HG03066 (cell line): ENCODE results near the gene MYO7B.
"Not testable (repeated sequence)": the region's sequence is repeated elsewhere in the genome, so short reads cannot be mapped to it uniquely, and the experiment has no call there.

ENCODE experiments used
- ATAC-seq: cut with Tn5 transposase; IDR thresholded peaks from one replicate; pipeline ENCODE4 v1.9.1; 2021; ENCODE audit warnings: low read depth; ENCODE audit not compliant: unreplicated experiment

Gene MYO7B

DNA sequence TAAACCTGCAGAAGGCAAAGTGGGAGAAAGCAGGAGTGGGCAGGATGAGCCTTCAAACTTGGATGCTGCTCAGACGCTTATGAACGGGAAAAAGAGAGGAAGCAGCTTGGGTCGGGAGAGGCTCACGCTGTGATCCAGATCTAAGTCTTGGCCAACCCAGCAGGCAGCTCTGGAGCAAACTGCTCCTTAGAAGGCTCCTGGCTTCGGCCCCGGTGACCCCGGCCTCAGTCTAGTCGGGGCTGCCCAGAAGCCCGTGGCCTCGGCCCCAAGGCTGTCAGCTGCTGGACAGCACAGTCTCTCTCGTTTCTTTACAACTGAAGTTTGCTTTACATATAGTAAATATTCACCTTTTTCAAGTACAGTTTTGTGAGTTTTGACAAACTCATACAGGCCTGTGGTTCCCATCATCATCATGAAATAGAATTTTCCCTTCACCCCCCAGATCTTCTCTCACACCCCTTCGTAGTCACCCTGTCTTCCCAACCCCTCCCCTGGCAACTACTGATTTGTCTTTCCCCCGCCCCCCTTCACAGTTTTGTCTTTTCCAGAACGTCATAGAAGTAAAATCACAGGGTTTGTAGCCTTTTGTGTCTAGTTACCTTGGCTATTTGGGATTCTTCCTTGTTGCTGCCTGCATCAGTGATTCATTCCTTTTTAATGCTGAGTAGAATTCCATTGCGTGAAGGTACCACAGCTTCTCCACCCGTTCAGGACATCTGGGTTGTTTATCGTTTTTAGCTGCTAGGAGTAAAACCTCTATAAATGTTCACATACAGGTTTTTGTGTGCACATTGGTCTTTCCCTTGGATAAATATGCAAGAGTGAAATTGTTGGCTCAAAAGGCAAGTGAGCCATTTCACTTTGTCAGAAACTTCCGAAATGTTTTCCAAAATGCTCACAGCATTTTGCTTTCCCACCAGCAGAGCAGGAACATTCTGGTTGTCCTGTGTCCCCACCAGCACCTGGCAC lies 35.1 kb downstream of the MYO7B start:
- no peak for ATAC-seq

DNA sequence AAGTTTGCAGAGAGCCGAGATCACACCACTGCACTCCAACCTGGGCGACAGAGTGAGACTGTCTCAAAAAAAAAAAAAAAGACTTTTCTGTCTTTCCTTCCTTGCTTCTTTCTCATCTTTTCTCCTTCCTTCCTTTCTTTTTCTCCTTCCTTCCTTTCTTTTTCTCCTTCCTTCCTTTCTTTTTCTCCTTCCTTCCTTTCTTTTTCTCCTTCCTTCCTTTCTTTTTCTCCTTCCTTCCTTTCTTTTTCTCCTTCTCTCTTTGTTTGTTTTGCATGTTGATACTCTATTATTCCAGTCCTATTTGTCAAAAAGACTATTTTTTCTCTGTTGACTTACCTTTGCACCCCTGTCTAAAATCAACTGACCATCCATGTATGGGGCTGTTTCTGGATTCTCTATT lies 36.9 kb downstream of the MYO7B start:
- not testable (repeated sequence) for ATAC-seq

DNA sequence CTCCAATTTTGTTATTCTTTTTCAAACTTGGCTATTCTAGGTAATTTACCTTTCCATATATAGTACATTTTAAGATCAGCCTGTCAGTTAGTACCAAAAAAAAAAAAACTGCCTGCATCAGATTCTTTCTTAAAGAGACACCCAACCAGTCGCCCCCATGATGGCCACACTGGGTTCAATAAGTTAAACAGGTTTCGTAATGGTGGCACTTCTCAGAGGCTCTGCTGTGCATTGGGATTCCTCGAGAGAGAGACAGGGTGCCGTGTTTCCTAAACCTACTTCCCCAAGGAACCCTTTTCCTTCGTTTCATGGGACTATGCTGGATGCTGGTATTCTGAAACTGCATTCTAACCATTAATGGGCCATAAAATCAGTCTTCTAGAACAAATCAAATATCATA lies 37.4 kb downstream of the MYO7B start:
- ATAC-seq: no peak

DNA sequence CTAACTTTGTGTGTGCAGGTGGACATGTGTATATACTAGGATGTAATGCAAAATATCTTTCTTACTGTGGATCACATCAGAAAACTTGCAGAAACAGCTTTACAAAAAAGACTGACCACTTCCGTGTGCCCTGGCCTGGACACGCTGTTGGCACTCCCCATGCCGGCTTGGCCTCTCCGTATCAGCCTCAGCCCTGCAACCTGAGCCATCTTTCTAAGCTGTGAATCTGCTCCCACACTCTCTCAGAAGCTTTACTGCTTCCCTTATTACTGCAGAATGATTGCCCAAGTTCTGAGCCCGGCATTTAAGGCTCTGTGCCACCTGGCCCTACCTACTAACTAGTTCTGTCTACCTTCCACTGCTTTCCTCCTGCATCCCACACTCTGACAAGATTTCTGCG lies 37.8 kb downstream of the MYO7B start:
- no peak for ATAC-seq

DNA sequence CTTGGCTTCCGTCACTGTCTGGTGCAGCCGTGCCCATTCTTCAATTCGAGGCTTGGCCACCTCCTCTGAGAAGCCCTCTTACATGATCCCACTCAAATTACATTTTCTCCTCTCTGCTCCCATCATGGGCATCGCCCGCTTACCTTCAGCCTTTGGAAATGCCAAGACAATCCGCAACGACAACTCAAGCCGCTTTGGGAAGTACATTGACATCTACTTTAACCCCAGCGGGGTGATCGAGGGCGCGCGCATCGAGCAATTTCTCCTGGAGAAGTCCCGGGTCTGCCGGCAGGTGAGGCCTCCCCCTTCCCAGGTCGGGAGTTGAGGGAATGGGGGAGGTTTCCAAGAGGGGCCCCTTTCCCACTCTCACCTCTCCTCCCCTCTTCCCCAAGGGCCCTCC lies 38.3 kb downstream of the MYO7B start:
- no peak for ATAC-seq

DNA sequence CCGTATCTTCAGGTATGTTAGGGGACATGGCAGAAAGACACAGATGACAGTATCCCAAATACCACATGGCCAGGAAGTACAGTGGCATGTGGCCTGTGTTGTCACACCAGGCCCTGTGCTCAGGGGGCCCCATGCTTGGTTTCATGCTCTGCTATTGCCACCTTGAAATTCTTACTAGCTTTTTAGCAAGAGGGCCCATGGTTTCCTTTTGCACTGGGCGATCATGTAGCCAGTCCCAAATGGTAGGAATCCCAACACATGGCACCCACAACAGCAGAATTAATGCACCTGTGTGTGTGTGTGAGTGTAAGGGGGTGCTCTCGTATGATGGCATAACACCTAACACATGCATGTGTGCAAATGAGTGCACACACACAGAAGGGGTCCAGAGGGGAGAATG lies 39.2 kb downstream of the MYO7B start:
- ATAC-seq: no peak

DNA sequence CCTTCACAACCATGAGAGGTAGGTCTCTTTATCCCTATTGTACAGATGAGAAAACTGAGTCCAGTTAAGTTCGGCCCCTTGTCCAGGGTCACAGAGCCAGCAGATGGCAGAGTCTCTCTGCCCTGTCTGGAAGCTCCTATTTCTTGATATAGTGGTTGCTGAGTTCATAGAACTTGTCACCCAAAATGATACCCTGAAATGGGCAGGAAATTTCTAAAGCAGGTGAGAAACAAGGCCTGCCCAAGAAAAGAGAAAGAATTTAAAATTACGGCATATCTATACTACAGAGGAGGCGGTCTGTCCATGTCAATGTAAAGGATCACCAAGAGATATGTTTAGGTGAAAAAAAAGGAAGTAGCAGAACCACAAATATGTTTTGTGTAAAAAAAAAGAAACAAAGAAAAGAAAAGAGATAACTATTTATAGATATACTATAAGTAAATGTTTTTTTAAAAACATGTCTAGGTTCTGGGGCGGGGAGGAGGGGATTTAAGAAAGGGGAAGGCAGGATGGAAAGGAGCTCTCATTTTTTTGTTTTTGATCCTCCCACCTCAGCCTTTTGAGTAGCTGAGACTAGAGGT lies 39.8 kb downstream of the MYO7B start:
- ATAC-seq: peak; percentile 53

DNA sequence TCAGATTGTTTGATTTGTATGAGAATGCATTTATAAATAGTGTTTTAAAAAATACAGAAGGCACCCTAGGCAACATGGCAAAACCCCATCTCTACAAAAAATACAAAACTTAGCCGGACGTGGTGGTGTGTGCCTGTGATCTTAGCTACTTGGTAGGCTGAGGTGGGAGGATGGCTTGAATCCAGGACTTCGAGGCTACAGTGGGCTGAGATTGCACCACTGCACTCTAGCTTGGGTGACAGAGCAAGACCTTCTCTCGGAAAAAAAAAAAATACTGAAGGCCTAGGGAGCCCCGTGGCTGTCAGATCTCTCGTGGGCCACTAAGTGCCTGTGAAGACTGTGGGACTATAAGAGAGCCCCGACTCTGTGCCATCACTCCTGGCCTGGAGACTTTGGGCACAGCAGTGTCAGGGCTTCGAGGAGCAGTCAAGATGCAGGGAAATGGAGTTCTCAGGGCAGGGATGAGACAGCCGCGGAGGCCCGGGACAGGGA lies 40.5 kb downstream of the MYO7B start:
- no peak for ATAC-seq

DNA sequence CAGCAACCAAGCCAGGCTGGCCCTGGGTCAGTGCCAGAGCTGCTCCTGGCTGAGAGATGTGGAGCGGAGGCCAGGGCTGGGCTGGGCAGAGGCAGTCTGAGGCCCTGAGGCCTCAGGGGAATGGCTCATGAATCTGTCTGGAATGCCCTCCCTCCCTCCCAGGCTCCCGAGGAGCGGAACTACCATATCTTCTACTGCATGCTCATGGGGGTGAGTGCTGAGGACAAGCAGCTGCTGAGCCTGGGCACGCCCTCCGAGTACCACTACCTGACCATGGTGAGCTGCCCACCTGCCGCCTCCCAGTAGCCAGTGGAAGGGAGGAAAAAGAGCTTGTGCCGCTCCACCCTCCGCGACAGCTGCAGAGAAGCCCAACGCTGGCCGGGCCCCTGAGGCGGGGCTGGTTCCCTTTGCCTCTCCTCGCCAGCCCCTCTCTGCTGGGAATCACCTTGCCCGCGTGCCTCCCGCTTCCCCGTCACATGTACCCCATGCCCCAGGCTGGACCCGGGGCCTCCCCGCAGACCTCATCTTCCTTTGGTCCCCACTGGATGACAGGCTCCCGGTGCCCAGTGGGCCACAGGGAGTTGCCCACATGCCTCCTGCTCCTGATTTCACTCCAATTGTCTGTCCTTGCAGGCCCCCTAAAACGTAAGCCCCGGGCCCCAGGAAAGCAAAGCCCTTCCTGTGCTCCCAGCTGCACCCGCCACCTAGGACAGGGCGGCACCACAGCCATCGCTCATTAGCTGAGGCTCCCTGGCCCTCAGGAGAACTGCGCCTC lies 41.1 kb downstream of the MYO7B start:
- ATAC-seq: no peak

DNA sequence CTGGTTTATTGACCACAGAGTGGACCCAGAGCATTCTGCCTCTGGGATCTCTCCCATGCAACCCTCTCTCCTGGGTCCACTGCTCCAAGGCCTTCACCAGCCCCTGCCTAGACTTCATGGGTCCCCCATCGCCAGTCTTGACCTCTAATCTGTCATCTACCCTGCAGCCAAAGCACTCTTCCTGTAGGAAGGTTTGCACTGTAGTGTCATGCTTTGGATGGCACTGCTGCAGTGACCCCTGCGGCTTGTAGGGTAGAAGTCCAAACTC lies 41.7 kb downstream of the MYO7B start:
- no peak for ATAC-seq

DNA sequence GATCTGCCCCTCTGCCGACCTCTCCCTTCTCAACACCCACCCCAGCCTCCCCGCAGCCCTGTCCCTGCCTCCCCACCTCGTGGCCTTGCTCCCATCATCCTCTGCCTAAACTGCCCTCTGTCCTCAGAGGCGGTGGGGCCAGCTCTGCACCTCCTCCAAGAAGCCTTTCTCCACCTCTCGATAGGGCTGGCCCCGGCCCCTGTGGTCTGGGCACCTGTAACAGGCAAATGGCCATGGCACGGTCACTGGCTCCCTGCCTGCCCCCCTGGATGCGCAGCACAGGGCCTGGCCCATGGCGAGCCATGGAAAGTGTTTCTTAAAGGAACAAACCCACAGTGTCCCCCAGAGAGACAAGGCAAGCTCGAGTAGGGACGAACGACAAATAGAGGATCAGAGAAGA lies 42.0 kb downstream of the MYO7B start:
- ATAC-seq: no peak

DNA sequence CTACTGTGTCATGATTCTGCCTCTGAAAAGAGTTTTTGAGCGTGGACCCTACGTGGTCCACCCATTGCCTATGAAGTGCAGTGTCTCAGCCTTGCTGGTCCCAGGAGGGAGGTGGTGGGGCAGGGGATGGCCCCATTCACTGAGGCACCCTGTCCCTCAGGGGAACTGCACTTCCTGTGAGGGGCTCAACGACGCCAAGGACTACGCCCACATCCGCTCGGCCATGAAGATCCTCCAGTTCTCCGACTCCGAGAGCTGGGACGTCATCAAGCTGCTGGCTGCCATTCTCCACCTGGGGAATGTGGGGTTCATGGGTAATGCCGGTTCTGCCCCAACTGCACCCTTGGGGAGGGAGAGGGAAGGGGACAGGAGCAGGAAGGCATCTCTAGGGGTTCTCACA lies 42.5 kb downstream of the MYO7B start:
- ATAC-seq: no peak

DNA sequence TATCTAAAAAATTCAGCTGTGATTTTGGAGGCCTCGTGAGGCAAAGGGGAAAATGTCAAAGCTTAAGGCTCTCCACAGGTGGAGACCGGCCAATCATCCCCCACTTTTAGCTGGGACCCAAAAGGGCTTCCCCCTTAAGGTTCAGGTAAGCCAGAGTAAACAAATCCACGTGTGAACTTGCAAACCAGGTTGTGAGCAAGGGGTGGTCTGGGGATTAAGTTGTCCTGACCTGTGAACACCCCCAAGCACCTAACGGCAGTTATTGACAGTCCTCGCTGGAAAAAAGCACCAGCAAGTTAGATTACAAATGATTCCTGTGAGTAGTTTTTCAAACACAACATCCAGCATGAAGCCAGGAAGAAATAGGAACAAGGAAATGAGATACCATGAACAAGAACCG lies 42.9 kb downstream of the MYO7B start:
- no peak for ATAC-seq

DNA sequence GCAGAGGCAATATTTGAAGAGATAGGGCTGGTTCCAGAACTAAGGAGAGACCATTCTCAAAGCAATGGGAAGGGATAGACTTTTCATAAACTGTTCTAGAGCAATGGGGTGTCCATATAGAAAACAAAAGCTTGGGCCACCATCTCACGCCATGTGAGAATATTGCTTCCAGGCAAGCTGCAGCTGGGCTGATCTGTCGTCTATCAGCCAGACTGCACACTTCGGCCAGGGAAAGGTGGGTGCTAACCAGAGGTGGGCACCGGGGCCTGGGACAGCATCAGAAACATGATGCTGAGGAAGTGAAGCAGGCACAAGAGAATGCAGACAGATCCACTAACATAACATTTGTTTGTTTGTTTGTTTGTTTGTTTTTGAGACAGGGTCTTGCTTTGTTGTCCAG lies 43.7 kb downstream of the MYO7B start:
- no peak for ATAC-seq

DNA sequence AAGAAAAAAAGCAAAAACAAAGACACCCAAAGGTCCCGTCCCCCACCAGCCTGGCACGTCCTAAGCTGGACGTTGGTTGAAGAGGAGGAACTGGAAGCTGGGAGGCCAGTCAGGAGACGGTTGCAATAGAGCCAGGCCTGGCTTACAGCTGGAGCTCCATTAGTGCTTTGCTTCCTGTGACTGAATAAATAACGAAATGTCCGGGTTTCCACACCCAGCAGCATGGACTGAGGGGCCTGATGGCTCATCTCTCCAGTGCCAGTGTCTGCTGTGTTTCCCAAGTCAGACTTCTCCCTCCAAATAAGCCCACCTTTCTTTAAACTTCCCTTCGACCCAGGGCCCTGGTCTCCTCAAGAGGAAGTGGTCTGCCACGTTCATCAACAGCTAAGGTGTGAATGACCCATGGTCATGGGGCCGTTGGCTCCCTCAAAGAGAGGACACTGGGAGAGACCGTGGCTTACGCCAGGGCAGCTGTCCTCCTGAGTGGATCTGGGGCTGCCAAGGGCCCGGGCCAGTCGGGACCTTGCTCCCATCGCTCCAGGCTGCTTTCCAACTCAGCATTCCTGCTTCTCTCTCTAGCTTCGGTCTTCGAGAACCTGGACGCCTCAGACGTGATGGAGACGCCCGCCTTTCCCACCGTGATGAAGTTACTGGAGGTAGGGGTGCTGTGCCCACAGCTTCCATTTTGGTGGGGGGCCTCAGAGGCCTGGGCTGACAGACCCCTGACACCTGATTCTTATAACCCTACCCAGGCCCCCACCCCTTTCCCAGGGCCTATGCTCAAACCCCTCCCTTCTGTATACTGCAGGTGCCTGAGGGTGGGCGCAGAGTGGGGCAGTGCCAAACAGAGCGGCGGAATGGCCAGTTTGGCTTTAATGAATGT lies 44.9 kb downstream of the MYO7B start:
- ATAC-seq: no peak

DNA sequence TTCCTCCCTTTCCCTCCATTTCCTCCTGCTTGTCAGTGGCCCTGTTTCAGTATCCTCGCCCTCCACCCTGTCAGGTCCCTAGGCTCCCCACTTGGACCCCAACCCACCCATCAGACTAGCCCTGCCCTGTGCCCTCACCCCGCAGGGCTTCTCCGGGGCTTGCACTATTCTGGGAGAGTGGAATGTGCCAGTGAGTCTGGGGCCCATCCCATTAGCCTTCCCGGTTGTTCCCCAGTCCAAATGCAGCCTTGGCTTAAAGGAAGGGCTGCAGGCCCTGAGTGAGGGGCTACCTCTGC lies 45.5 kb downstream of the MYO7B start:
- ATAC-seq: no peak

DNA sequence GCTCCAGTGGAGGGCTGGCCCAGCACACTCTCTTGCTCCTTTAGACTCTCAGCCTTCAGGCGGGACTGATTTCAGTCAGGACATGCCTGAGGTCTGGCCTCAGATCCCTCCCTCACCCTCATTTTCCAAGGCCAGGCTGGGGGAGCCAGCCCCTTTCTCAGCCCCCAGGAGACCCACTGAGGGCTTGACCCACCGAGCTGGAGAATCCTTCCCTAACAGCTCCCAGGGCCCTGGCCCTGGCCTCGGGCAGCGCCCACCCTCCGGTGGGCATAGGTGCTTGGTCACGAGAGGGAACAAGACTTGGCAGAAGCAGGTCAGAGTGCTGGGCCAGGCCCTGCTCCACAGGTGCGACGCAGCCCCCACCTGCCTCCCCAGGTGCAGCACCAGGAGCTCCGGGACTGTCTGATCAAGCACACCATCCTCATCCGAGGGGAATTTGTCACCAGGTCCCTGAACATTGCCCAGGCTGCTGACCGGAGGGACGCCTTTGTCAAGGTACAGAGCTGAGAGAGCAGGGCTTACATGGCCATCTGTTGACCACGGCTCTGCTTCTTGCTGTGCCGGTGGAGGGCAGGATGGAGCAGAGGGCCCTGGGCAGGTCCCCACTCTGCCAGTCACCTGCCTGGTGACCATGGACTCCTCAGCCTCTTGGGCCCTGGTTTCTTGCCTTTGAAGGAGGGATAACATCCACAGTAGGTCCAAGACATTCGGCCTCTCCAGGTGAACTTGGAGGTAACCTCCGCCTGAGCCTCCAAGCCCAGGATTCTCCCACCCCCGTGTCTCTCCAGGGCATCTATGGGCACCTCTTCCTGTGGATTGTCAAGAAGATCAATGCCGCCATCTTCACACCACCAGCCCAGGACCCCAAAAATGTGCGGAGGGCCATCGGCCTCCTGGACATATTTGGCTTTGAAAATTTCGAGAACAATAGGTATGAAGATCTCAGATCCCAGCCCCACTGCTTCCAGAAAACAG lies 46.3 kb downstream of the MYO7B start:
- no peak for ATAC-seq

DNA sequence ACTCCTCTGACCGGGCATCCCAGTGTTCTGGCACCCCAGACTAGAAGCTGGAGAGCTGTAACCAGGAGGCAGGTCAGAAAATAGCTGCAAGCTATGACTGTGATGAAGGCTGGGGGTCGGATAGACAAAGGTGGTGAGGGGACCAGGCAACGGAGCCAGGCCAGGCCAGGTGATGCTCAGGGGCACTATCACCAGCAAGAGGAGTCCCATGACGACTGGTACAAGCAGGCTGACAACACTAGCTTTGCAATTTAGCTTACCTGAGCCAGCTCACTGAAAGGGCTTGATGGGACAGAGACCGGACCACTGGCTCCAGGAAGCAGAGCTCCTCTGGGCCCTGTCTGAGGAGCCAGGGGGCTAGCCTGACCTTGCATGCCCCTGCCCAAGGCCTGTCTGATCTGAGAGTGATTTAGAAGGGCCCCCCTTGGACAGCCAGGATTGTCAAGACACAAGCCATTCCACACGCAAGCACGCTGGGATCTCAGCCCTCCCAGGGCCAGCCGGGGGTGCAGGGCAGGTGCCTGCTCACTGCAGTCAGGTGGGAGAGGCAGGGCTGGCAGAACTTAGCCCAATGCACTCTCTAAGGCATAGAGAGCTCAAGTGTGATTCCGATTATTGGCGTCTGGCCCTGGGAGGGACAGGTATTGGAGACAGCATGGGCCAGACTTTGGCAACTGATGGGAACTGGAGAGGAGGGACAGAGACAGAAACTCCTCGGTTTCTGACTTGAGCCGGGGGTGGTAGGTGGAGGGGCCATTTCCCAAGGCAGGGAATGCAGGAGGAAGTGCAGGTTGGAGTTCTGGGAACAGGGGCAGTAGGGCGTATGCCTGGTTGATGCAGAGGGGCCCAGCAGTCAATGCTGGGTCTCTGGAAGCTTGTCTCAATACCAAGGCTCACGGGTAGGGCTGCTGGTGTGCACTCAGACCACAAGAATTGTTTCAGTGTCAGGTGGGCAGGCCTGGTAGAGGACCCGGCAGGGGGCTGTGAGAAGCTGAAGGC lies 47.7 kb downstream of the MYO7B start:
- ATAC-seq: no peak
